GM18858 (cell line): ENCODE data around the gene NATD1.

ENCODE experiments used
- ATAC-seq: cut with Tn5 transposase; IDR thresholded peaks from one replicate; pipeline ENCODE4 v1.9.1; 2021; ENCODE audit not compliant: unreplicated experiment

Gene NATD1

DNA sequence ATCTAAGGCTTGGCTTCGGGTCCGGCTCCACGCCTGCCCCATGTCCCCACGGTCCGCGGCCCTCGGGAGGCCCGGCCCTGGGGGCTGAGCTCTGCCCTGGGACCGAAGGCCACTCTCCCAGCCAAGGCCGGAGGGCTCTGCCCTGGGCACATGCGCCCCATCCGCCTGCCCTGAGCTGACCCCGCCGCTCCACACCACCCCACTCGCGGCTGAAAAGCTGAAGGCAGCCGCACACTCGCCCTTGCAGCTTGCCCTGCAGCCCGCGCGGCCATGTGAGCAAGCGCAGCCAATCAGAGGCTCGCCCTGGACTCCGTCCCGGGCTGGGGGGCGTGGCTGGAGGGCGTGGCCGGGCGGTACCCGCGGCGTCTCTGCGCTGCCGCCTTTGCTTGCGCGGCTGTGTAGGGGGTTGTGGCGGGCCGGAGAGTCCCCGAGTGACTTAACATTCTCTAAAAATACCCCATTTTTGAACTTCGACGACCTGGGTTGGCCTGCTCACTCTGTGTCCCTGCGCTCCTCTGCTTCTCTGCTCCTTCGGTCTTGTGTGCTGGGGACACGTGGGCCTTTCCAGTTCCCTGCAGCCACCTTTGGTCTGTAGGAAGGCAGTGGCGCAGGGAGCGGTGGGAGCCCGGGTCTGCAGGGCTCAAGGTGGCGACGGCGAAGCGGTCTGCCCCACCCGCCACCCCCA lies 22.5 kb upstream of the NATD1 start:
- ATAC-seq, result peak; percentile 84

DNA sequence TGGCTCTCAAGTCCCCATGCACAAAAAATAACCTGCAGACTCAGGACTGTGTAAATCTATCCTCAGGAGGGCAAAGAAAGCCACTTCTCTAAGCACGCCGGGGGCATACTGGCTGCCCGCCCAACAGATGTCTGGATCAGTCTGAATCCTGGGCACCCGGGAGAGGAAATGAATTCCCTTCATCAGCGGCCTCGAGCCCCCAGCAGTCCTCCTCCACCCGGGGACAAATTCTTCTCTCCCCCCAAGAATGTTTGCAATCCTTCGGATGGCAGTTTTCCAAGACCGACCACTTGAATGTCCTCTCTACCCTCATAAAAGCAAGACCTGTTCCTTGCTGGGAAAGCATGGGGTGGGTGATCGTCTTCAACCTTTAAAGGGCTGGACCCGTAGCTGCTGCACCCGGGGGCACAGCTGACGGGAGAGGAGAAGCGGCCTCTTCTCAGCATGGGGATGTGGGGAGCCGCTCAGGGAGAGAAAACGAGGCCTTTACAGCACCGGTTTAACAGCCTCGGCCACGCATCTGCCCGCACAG lies 21.9 kb upstream of the NATD1 start:
- no peak for ATAC-seq

DNA sequence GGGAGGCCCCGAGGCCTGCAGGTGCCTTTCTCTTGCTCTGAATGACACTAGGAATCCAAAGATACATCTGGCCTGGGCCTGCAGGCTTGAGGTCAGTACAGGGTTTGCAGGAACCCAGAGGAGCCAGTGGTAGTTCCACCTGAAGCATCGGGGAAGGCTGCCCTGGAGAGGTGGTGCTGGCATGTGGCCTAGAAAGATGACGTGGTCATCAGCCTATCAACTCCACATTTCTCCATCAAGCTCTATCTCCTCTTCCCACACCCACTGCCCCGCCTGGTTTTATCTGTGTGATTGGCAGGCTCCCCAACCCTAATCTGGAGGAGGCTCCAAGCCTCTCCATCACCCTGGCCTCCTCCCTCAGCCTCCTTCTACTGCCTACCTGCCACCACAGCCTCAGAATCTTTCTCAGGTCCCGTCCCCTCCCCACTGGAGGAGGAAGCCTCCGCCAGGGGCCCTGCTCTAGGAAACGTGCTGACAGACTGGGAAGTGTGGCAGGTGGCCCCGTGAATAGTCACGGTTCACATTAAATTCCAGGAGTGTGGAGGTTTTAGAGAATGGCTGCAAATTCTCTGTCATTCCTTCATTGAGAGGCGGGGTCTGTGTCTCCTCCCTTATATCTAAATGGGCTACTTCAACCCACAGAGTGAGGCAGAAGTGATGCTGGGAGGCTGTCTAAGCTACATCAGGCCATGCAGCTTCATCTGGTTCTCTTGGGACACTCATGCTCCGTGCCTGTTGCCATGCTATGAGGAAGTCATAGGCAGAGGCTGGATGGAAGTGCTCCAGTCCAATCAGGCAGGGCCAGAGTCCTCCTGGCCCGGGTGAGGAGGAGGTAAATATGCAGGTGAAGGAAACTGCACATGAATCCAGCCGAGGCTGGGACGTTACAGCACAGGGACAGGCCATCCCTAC lies 19.9 kb upstream of the NATD1 start:
- no peak for ATAC-seq

DNA sequence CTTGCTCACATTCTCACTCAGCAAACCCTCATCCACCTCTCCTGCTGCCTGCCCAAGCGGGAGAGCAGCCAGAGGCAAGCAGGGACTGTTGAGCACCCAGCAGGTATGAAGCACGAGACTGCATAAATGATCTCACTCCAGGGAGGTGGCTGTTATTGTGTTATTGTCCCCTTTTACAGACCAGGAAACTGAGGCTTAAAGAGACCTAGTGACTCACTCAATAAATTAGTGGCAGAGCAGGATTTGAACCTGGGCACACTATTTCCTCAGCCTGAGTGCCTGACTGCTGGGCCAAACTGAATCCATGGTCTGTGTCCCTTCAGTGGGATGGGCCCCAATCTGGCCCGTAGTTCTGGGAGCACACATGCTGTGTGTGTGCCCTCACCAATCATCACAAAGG lies 19.0 kb upstream of the NATD1 start:
- no peak for ATAC-seq

DNA sequence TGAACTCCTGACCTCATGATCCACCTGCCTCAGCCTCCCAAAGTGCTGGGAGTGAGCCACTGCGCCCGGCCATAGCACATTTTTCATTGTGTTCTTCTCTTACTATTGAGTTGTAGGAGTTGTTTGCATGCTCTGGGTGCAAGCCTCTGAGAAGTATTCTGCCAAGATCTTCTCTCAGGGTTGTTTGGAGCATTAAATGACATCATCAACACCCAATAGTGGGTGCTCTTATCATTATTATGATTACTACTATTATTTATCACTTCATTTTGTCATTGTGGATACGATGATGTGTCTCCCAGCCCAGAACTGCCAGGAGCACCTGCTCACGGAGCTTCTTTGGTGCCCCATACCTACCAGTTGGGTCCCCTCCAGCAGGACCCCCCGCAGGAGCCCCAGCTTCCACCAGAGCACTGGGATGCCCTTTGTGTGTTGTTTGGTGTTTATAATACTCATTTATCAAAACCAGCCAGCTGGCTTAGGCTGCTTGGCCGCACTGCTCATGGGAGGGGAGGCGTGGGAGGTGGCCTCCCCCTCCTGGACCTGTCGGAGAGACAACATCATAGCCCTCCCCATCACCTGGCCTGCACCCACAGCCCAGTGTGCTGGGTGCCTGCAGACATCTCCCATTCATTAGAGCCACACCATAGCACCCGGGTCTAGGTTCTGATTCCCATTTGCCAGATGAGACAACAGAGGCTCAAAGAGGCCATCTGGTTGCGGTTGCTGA lies 18.4 kb upstream of the NATD1 start:
- ATAC-seq, result no peak

DNA sequence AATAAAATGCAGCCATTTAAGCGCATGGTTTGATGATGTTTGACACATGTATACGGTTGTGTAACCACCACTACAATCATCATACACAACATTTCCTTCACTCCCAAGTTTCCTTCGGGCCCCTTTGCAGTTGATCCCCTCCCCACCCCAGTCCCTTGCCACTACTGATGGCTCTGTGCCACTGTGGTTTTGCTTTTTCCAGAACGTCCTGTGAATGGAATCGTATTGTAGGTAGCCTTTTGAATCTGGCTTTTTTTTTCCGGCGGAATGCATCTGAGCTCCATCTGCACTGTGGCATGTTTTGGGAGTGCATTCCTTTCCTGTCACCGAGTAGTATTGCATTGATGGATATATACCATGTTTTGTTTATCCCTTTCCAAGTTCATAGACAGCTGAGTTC lies 16.2 kb upstream of the NATD1 start:
- no peak for ATAC-seq

DNA sequence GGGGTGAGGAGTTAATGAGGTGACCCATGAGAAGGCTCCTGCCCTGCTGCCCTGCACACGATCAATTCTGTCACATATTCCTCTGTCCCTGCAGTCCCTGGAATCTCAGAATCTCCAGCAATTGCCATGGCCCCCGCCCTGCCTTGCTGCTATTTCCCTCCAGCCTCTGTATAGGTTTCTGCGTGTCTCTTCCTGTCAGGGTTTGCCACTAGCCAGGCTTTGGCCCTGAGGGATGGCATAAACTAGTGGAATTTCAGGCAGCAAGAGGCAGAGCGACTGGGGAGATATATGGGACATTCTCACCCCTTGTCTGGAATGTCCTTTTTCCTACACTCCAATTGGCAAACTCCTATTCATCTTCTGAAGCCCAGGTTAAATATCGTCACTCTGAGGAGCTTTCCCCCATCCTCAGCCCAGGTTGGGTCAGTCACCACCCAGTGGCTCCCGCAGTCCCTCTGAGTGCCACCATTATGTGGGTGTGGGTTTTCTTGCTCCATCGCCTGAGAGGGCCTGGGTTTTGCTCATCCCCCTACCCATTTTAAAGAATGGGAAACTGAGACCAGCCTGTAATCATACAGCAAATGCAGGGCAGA lies 15.5 kb upstream of the NATD1 start:
- ATAC-seq, result no peak

DNA sequence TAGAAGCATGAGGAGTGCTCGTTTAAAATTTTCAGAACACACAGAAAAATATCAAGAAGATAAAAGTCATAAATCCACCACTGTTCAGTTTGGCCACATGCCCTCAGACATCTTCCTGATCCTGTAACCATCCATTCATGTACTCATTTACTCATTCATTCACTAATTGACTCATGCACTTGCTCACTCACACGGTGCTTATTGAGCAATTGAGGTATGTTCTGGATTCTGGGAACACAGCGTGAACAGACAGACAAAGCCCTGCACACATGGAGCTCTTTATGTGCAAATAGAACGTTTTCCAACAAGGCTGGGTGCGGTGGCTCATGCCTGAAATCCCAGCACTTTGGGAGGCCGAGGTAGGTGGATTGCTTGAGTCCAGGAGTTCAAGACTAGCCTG lies 10.2 kb upstream of the NATD1 start:
- no peak for ATAC-seq

DNA sequence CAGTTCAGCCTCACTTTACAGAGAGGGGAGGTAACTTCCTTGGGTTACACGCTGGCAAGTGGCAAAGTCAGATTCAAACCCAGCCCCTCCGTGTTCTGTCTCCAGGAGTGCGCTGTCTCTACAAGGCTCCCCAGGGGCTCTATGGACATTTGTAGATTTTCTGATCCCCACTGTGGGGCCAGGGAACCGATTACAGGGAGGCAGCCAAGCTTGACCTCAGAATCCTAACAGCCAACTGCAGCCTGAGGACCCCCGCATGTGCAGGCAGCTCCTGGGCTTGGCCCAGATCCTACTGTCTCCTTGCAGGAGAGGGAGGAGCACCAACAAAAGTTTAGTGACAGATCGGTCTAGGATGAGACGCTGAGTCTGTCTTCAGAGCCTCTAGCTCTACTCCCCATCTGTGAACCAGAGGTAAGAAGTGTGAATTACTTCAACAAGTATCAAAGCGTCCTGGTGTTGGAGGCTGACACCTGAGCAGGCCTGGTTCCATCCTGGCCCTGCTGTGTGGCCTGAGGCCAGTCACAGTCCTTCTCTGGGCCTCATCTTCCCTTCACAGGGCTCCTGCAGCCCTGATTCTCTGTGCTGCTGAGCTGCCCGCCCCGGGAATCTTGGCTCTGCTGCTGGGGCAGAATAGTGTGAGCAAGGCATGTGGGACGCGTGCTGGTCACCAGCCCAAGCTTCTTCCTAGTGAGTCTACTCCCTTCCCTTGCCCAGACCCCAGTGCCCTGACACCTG lies 9.2 kb upstream of the NATD1 start:
- ATAC-seq, result no peak

DNA sequence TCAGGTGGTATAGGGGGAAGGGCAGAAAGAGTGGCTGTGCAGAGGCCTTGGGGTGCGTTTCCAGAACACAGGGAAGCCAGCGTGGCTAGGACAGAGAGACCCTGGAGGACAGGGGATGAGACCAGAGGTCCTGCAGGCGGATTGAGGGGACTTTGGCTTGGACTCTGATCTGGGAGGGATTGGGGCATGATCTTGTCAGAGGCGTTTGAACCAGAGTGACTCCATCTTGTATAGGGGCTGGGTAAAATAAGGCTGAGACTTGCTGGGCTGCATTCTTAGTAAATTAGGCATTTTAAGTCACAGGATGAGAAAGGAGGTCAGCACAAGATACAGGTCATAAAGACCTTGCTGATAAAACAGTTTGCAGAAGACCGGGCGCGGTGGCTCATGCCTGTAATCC lies 5.4 kb upstream of the NATD1 start:
- ATAC-seq, result no peak

DNA sequence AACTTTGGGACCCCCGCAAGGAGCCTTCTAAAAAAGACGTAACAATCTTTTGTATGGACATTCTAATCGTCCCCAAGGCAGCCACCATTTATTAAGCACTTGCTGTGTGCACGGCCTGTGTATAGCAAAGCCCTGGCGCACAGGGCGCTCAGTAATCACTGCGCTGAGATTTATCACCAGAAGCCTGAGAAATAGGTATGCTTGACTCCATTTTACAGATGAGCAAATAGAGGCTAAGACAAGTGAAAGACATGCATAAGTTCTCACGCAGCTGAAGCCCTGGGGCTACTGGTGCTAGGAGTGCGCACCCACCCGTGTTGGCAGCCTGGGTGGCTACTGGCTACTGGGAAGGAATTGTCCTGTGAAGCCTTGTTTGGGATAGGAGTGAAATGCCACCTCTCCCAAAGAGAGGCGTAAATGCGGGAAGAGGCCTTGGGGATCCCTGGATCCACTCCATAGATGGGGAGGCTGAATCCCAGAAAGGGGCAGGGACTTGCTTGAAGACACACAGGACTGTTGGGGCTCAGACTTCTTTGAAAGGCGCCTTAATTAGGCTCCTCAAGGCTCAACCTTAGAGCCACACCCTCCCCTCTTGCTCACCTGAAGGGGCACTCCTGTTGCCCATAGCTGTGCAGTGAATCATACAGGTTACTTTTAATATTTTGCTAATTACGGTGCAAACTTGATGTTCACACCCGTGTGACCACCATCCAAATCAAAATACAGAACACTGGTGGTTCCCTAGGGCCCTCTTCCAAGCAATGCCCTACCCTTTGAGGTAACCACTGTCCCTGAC lies 634 bp upstream of the NATD1 start:
- ATAC-seq, result no peak

DNA sequence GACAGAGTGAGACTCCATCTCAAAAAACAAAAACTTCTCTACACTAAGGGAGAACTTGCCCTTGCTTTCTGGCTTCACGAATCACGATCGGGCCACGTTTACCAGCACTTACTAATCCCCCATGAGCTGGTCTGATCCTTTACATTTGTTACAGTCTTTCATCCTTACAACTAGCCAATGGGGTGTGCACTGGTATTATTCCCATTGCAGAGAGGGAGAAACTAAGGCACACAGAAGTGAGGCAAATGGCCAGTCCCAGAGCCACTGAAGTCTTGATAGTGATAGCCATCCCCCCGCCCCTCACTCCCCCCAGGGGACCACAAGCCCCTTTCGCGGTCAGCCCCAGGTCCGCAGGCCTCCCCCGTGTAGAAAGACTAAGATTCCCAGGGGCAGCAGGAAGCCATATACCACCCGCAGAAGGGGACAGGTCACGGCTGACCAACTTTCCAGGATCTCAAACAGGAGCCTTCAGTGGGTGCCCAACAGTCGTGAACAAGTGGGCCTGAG lies 868 bp downstream of the NATD1 start:
- no peak for ATAC-seq

DNA sequence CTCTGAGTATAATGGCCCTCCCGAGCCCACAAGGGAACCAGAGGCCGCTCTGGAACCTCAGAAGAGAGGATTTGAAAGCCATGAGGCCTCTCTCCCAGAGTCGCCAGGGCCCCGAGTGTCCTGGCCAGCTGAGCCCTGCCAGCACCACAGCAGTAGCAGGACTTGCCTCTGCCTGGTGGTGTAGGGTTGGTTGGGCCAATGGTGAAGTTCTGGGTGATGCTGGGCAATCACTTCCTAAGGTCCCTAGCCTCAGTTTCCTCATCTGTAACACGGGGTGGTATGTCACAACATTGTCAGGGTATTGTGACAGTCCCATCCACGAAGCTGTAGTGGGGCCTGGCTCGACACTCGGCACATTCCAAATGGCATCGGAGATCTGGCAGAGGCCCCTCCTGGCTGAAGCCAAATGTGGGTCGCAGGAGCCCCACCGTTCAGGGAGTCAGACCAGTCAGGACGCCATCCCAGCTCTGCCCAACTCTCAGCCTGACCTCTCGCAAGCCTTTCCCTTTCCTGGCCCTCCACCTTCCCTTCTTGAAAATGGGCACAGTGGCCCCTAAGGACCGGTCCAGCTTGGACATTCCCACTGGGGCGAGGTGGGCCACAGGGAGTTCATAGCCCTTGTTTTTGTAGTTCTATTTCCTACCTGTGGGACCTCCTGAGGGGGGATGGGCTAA lies 1.7 kb downstream of the NATD1 start:
- ATAC-seq, result no peak

DNA sequence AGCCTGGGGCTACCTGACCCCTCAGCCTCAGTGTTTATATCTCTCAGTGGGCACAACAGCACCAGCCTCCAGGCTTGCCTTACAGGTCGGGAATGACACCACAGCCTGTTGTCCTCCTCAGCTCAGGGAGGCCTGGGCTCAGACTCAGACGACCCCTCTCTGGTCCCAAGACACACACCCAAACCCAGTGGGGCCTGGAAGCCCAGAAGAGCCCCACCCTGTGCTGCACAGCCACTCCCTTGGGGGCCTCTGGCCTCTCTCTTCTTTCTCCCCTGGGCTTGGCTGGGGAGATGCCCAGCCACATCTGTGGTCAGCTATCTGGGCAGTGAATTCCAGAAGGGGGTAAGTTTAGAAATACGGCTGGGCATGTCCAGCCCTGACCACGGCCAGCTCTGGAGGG lies 2.4 kb downstream of the NATD1 start:
- no peak for ATAC-seq

DNA sequence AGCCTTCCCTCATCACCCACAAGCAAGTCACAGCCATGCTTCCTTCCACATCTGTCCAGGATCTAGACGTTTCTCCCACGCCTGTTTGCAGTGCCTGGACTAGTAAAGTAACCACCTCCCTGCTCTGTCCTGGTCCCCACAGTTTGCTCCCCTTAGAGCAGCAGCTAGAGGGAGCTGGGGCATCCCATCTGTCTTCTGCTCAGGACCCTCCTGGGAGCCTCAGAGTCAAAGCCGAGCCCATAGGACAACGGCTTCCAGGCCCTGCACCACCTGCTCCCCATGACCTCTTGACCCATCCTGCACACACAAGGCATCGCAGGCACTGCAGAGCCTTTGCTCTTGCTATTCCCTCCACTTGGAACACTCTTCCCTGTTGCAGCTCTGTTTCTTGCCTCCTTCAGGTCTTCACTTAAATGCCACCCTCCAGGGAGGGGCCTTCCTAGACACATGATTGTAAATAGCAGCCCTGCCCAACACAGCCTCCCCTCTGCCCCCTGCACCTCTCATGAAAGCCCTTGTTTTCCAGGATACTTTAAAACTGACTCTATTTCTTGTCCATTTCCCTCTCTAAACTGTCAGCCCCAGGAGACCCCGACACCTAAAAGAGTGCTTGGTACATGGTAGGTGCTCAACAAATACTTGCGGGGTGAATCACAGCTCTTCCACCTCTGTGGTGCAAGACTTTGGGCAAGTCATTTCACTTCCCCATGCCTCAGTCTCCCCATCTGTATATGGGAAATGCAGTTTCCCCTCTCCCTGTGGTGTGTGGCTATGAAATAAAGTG lies 3.1 kb downstream of the NATD1 start:
- ATAC-seq, result no peak

DNA sequence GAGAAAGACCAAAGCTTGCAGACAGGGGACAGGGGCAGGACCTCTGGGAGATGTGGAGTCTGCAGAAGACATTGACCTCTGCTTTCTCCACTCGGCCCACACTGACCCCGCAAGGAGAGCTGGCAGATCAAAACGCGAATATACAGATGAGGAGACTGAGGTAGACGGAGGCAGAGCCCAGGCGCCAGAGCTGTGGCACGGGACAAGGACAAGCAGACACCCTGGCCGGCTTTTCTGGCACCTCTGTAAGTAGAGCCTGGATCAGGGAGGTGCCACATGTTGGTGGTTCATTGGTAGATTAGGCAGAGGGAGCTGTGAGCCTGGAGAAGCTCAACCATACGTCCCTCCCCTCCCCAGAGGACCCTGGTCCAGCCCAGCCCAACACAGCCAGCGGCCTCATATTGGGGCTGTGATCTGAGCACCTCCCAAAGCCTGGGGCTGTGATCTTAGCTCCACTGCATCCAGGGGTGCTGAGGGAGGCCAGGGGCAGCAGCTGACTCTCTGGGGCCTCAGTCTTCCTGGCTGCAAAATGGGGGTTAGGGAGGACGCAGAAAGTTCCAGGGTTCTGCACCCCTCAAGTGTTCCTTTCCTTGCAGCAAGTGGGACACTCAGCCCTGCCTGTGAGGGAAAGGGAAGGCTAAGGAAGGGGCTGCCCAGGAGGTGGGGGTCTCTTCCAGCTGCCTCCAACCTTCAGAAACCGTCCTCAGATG lies 4.0 kb downstream of the NATD1 start:
- no peak for ATAC-seq

DNA sequence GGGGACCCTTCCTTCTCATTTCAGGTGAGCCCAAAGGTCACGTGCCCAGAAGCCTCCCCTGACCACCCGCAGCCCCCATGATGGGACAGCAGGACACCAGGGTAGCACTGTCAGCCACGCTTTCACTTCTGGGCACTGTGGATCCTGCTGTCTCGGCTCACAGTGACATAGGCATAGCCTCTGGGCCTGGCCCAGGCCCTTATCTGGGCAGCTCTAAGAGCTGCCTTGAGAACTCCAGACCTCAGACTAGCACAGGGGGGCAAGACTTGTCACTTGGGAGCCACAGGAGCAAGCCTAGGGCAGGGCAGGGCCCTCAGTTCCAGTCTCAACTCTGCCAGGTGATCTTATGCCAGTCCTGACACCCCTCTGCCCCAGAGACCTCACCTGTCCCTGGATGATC lies 4.7 kb downstream of the NATD1 start:
- ATAC-seq, result no peak
